Hepatocyte (in vitro differentiated cells): ENCODE data around the gene PHLDB1. TPM values are rescaled to one million over a fixed set of nuclear protein-coding genes. Genes with fewer than 3 reads are reported as not detected.

Experiments used
- DNase-seq: peaks from one replicate; pipeline ENCODE4 v3.0.0-alpha.2; 2016; ENCODE audit warnings: low spot score
- H2AFZ ChIP-seq: fragments of 200-600 bp; sonication (generic); 2 replicates; pipeline ENCODE4 v1.6.0; 2016; ENCODE audit warnings: antibody characterized with exemption, mild to moderate bottlenecking
- H3K27ac ChIP-seq: fragments of 200-600 bp; sonication (generic); 2 replicates; pipeline ENCODE4 v1.5.1; 2016; ENCODE audit warnings: mild to moderate bottlenecking
- H3K27me3 ChIP-seq: fragments of 200-600 bp; sonication (generic); 2 replicates; pipeline ENCODE4 v1.6.1; 2016
- H3K36me3 ChIP-seq: fragments of 200-600 bp; sonication (generic); replicated peaks from 2 replicates; pipeline ENCODE4 v1.5.1; 2016; ENCODE audit warnings: low read depth; ENCODE audit not compliant: insufficient read depth
- H3K4me1 ChIP-seq: fragments of 200-600 bp; sonication (generic); 2 replicates; pipeline ENCODE4 v1.5.1; 2016; ENCODE audit warnings: mild to moderate bottlenecking, moderate library complexity; ENCODE audit not compliant: insufficient read depth
- H3K4me2 ChIP-seq: fragments of 200-600 bp; sonication (generic); 2 replicates; pipeline ENCODE4 v1.6.0; 2016
- H3K4me3 ChIP-seq: fragments of 200-600 bp; sonication (generic); 2 replicates; pipeline ENCODE4 v1.5.1; 2016; ENCODE audit warnings: mild to moderate bottlenecking
- H3K79me2 ChIP-seq: fragments of 200-600 bp; sonication (generic); 2 replicates; pipeline ENCODE4 v1.6.0; 2017; ENCODE audit warnings: mild to moderate bottlenecking
- H3K9me2 ChIP-seq: fragments of 200-600 bp; sonication (generic); replicated peaks from 2 replicates; pipeline ENCODE4 v1.6.0; 2017; ENCODE audit warnings: mild to moderate bottlenecking; ENCODE audit not compliant: insufficient read depth
- H3K9me3 ChIP-seq: fragments of 200-600 bp; sonication (generic); 2 replicates; pipeline ENCODE4 v1.5.1; 2016; ENCODE audit warnings: low read depth, mild to moderate bottlenecking
- H4K20me1 ChIP-seq: fragments of 200-600 bp; sonication (generic); 2 replicates; pipeline ENCODE4 v1.6.0; 2016; ENCODE audit warnings: mild to moderate bottlenecking; ENCODE audit not compliant: insufficient read depth, poor library complexity, severe bottlenecking
- CTCF ChIP-seq: fragments of 200-600 bp; sonication (generic); IDR thresholded peaks from 2 replicates; pipeline ENCODE4 v1.5.1; 2016; ENCODE audit warnings: antibody characterized with exemption, mild to moderate bottlenecking; ENCODE audit not compliant: poor library complexity
- EZH2 ChIP-seq: fragments of 200-600 bp; sonication (generic); IDR thresholded peaks from 2 replicates; pipeline ENCODE4 v1.6.1; 2016; ENCODE audit warnings: antibody characterized with exemption, mild to moderate bottlenecking, borderline replicate concordance
- EZH2phosphoT487 ChIP-seq: fragments of 200-600 bp; sonication (generic); IDR thresholded peaks from one replicate; pipeline ENCODE4 v1.6.1; 2018; ENCODE audit warnings: antibody characterized with exemption, mild to moderate bottlenecking, low read depth, moderate library complexity; ENCODE audit not compliant: unreplicated experiment, severe bottlenecking
- WGBS: methylation state at CpG from one replicate; pipeline ENCODE4 v1.1.6; 2016; ENCODE audit warnings: low lambda C conversion rate; ENCODE audit errors: missing lambda C conversion rate; 5-methylcytosine and 5-hydroxymethylcytosine counted together
- polyA plus RNA-seq: library from polyadenylated mRNA; unstranded; fragments of >200 nt; fragmentation: Nextera tagmentation; extraction: Ambion mirVana; gene quantifications from 2 replicates; pipeline ENCODE4 v1.2.1, GENCODE V29; 2016
- total RNA-seq: library from RNA; depleted of rRNA; stranded (reverse); fragments of >200 nt; gene quantifications from 2 replicates; pipeline ENCODE4 v1.2.3, GENCODE V29; 2014

The PHLDB1 gene
- total and polyA plus RNA-seq, 2 experiments from 2014 or later, result 51.8 to 71.1 TPM

- TF ChIP-seq EZH2phosphoT487 (no peak), EZH2 (no peak), CTCF (no peak)
- Histone ChIP-seq H3K27ac (no peak overlapping the region), H3K4me1 (peaks cover 6% of the 10 kb centered on the region), H3K27me3 (no peaks in the 10 kb centered on the region), H3K9me2 (no peaks in the 10 kb centered on the region), H3K79me2 (no peaks in the 10 kb centered on the region), H2AFZ (no peak overlapping the region), H3K9me3 (no peaks in the 10 kb centered on the region), H3K4me2 (peak overlapping the region; percentile 40), H3K4me3 (no peak overlapping the region), H4K20me1 (no peaks in the 10 kb centered on the region), H3K36me3 (no peaks in the 10 kb centered on the region)
- WGBS, result 75% methylated on average over 16 of the region's 16 CpGs
- no peak for DNase-seq
Measured at GRCh38 chr11:118658429-118659313, 51.3 kb downstream of the PHLDB1 start.

GRCh38 chr11:118659314-118659952 lies 52.0 kb downstream of the PHLDB1 start:
- peak; percentile 95 for DNase-seq
- Histone ChIP-seq H3K79me2 (no peaks in the 10 kb centered on the region), H3K4me3 (no peak overlapping the region), H3K9me2 (no peaks in the 10 kb centered on the region), H3K36me3 (no peaks in the 10 kb centered on the region), H3K9me3 (no peaks in the 10 kb centered on the region), H3K4me2 (peak overlapping the region; percentile 40), H3K4me1 (peaks cover 6% of the 10 kb centered on the region), H3K27me3 (no peaks in the 10 kb centered on the region), H4K20me1 (no peaks in the 10 kb centered on the region), H2AFZ (no peak overlapping the region), H3K27ac (no peak overlapping the region)
- 21% methylated on average over 26 of the region's 26 CpGs for WGBS
- TF ChIP-seq EZH2phosphoT487, result no peak
- peak; percentile 99 for TF ChIP-seq CTCF
- no peak for TF ChIP-seq EZH2

- Histone ChIP-seq H3K9me3 (no peaks in the 10 kb centered on the region), H3K27me3 (no peaks in the 10 kb centered on the region), H3K4me1 (peaks cover 6% of the 10 kb centered on the region), H3K36me3 (no peaks in the 10 kb centered on the region), H3K4me3 (no peak overlapping the region), H4K20me1 (no peaks in the 10 kb centered on the region), H3K4me2 (peak overlapping the region; percentile 39), H3K9me2 (no peaks in the 10 kb centered on the region), H3K79me2 (no peaks in the 10 kb centered on the region), H2AFZ (no peak overlapping the region), H3K27ac (no peak overlapping the region)
- TF ChIP-seq EZH2 (no peak), EZH2phosphoT487 (no peak), CTCF (no peak)
- 81% methylated on average over 14 of the region's 14 CpGs for WGBS
- DNase-seq, result peak; percentile 3
Measured at GRCh38 chr11:118659953-118660680, 52.7 kb downstream of the PHLDB1 start.
